H9 (cell line): ENCODE results near the gene PDS5B. TPM values are rescaled to one million over a fixed set of nuclear protein-coding genes. Genes with fewer than 3 reads are reported as not detected.

ENCODE experiments used
- DNase-seq: peaks from one replicate; pipeline ENCODE4 v3.0.0-alpha.2; 2017
- H2AFZ ChIP-seq: one replicate; pipeline ENCODE4 v1.6.1; 2013; ENCODE audit warnings: mild to moderate bottlenecking, low read length, control low read depth, moderate library complexity
- H2AK5ac ChIP-seq: 2 replicates; pipeline ENCODE4 v1.6.1; 2013; ENCODE audit warnings: low read length, control low read depth, mixed read lengths; ENCODE audit not compliant: insufficient read length
- H2BK120ac ChIP-seq: one replicate; pipeline ENCODE4 v1.6.1; 2013; ENCODE audit warnings: low read depth, mild to moderate bottlenecking, low read length, control low read depth, inconsistent platforms; ENCODE audit not compliant: poor library complexity, severe bottlenecking
- H2BK12ac ChIP-seq: 2 replicates; pipeline ENCODE4 v1.6.1; 2013; ENCODE audit warnings: low read length, control low read depth, mixed read lengths, low read depth; ENCODE audit not compliant: insufficient read length
- H2BK15ac ChIP-seq: 2 replicates; pipeline ENCODE4 v1.6.1; 2013; ENCODE audit warnings: low read depth, low read length, control low read depth
- H2BK20ac ChIP-seq: one replicate; pipeline ENCODE4 v1.6.1; 2013; ENCODE audit warnings: low read depth, mild to moderate bottlenecking, low read length, control low read depth, inconsistent platforms; ENCODE audit not compliant: poor library complexity, severe bottlenecking
- H2BK5ac ChIP-seq: 2 replicates; pipeline ENCODE4 v1.6.1; 2013; ENCODE audit warnings: low read length, control low read depth, mixed read lengths; ENCODE audit not compliant: insufficient read length
- H3K14ac ChIP-seq: 2 replicates; pipeline ENCODE4 v1.6.1; 2013; ENCODE audit warnings: low read length, control low read depth; ENCODE audit not compliant: insufficient read depth
- H3K18ac ChIP-seq: 2 replicates; pipeline ENCODE4 v1.6.1; 2013; ENCODE audit warnings: low read depth, mild to moderate bottlenecking, mixed read lengths, low read length, control low read depth; ENCODE audit not compliant: insufficient read length
- H3K23ac ChIP-seq: 2 replicates; pipeline ENCODE4 v1.6.1; 2013; ENCODE audit warnings: low read length, control low read depth, mixed read lengths, low read depth; ENCODE audit not compliant: insufficient read length
- H3K23me2 ChIP-seq: 2 replicates; pipeline ENCODE4 v1.6.1; 2013; ENCODE audit warnings: low read depth, mild to moderate bottlenecking, mixed read lengths, low read length, control low read depth; ENCODE audit not compliant: insufficient read length, poor library complexity, severe bottlenecking
- H3K27ac ChIP-seq: 2 replicates; pipeline ENCODE4 v1.5.1; 2013; ENCODE audit warnings: low read length, control low read depth, mixed read lengths, low read depth; ENCODE audit not compliant: insufficient read length
- H3K27me3 ChIP-seq: 2 replicates; pipeline ENCODE4 v1.6.1; 2013; ENCODE audit warnings: low read length, control low read depth, inconsistent platforms; ENCODE audit not compliant: insufficient read depth
- H3K4ac ChIP-seq: 2 replicates; pipeline ENCODE4 v1.6.1; 2013; ENCODE audit warnings: low read depth, mild to moderate bottlenecking, control low read depth, inconsistent platforms, low read length, moderate library complexity
- H3K4me1 ChIP-seq: 2 replicates; pipeline ENCODE4 v1.6.1; 2013; ENCODE audit warnings: low read length, control low read depth, inconsistent platforms; ENCODE audit not compliant: insufficient read depth
- H3K4me2 ChIP-seq: 2 replicates; pipeline ENCODE4 v1.6.1; 2013; ENCODE audit warnings: low read length, control low read depth, mixed read lengths; ENCODE audit not compliant: insufficient read length, insufficient read depth
- H3K56ac ChIP-seq: 2 replicates; pipeline ENCODE4 v1.6.1; 2013; ENCODE audit warnings: low read depth, mild to moderate bottlenecking, mixed read lengths, low read length, control low read depth; ENCODE audit not compliant: insufficient read length
- H3K79me1 ChIP-seq: 2 replicates; pipeline ENCODE4 v1.6.1; 2013; ENCODE audit warnings: low read depth, mild to moderate bottlenecking, moderate library complexity, low read length, control low read depth, inconsistent platforms; ENCODE audit not compliant: insufficient read depth, poor library complexity, severe bottlenecking
- H3K79me2 ChIP-seq: 2 replicates; pipeline ENCODE4 v1.6.1; 2013; ENCODE audit warnings: low read length, control low read depth, inconsistent platforms; ENCODE audit not compliant: insufficient read depth
- H3K9ac ChIP-seq: 2 replicates; pipeline ENCODE4 v1.6.1; 2013; ENCODE audit warnings: low read length, control low read depth, mixed read lengths; ENCODE audit not compliant: insufficient read length; ENCODE audit errors: extremely low read depth
- H3K9me3 ChIP-seq: one replicate; pipeline ENCODE4 v1.6.1; 2013; ENCODE audit warnings: low read depth, low read length, inconsistent platforms; ENCODE audit not compliant: control insufficient read depth
- H3T11ph ChIP-seq: one replicate; pipeline ENCODE4 v1.6.1; 2013; ENCODE audit warnings: mild to moderate bottlenecking, low read length, control low read depth, inconsistent platforms
- H4K20me1 ChIP-seq: one replicate; pipeline ENCODE4 v1.6.1; 2013; ENCODE audit not compliant: control insufficient read depth, insufficient read length, insufficient read depth
- H4K5ac ChIP-seq: 2 replicates; pipeline ENCODE4 v1.6.1; 2013; ENCODE audit warnings: low read depth, mild to moderate bottlenecking, mixed read lengths, low read length, control low read depth; ENCODE audit not compliant: insufficient read length
- H4K8ac ChIP-seq: replicated peaks from 2 replicates; pipeline ENCODE4 v1.6.1; 2013; ENCODE audit warnings: low read length, control low read depth, mixed read lengths, low read depth; ENCODE audit not compliant: insufficient read length
- H4K91ac ChIP-seq: 2 replicates; pipeline ENCODE4 v1.6.1; 2013; ENCODE audit warnings: low read depth, mild to moderate bottlenecking, moderate library complexity, mixed read lengths, low read length, control low read depth; ENCODE audit not compliant: insufficient read length
- H3K27ac Mint-ChIP-seq, 3 experiments: 2 replicates in 2 of 3; 3 replicates in 1 of 3; pipeline ENCODE4 v1.8.0; 2020 to 2021; ENCODE audit warnings: mixed read lengths in 3 of 3, mild to moderate bottlenecking in 1 of 3, moderate library complexity in 1 of 3
- H3K27me3 Mint-ChIP-seq: 2 replicates; pipeline ENCODE4 v1.8.0; 2021; ENCODE audit warnings: low read depth, mild to moderate bottlenecking, moderate library complexity, mixed read lengths
- H3K36me3 Mint-ChIP-seq, 3 experiments: 2 replicates in 2 of 3; 3 replicates in 1 of 3; pipeline ENCODE4 v1.8.0; 2020 to 2021; ENCODE audit warnings: low read depth in 3 of 3, mixed read lengths in 3 of 3; ENCODE audit not compliant: insufficient read depth in 1 of 3
- H3K4me1 Mint-ChIP-seq, 2 experiments: 2 replicates each; pipeline ENCODE4 v1.8.0; 2020; ENCODE audit warnings: mixed read lengths in 2 of 2
- H3K4me3 Mint-ChIP-seq, 2 experiments: 2 replicates in 1 of 2; 3 replicates in 1 of 2; pipeline ENCODE4 v1.8.0; 2020 to 2021; ENCODE audit warnings: mild to moderate bottlenecking in 2 of 2, mixed read lengths in 2 of 2, moderate library complexity in 1 of 2
- H3K9me3 Mint-ChIP-seq, 2 experiments: 2 replicates in 1 of 2; 3 replicates in 1 of 2; pipeline ENCODE4 v1.8.0; 2020; ENCODE audit warnings: mild to moderate bottlenecking in 2 of 2, mixed read lengths in 2 of 2, moderate library complexity in 1 of 2
- CTCF ChIP-seq: fragments of 200-600 bp; sonication (generic); conservative IDR thresholded peaks from 3 replicates; pipeline ENCODE4 v1.8.0; 2021; ENCODE audit warnings: antibody characterized with exemption, mild to moderate bottlenecking
- WGBS: extraction: QIAGEN DNeasy Blood & Tissue Kit; methylation state at CpG from one replicate; pipeline ENCODE4 v1.1.7; 2013; ENCODE audit warnings: missing lambda C conversion rate, low lambda C conversion rate, mixed read lengths; ENCODE audit not compliant: insufficient read length; ENCODE audit errors: extremely low coverage; 5-methylcytosine and 5-hydroxymethylcytosine counted together
- total RNA-seq: library from RNA; stranded (reverse); gene quantifications from 2 replicates; pipeline ENCODE4 v1.2.1, GENCODE V29; 2021

The PDS5B gene
- total RNA-seq, 1 experiment from 2014 or later: 50.0 TPM

- no peak overlapping the region for H3K27ac Mint-ChIP-seq
- peaks cover 2 to 4% (median 3%) of the 10 kb centered on the region in 3 experiments; a peak in 6 of 7 replicates for H3K36me3 Mint-ChIP-seq
- H3K4me2 ChIP-seq: no peak overlapping the region
Measured at GRCh38 chr13:32582281-32582680, 4.0 kb upstream of the PDS5B start.

More at GRCh38 chr13:32582281-32582680, 4.0 kb upstream of the PDS5B start:
- Histone ChIP-seq H3K27ac (no peak overlapping the region), H3K9ac (no peak overlapping the region), H2BK15ac (no peak overlapping the region), H3K56ac (no peak overlapping the region), H2BK5ac (no peak overlapping the region), H3K14ac (no peak overlapping the region), H3K4me1 (no peaks in the 10 kb centered on the region), H3K18ac (no peak overlapping the region), H3K79me1 (no peaks in the 10 kb centered on the region), H2BK120ac (no peak overlapping the region), H3T11ph (no peak overlapping the region), H3K23ac (no peak overlapping the region), H3K79me2 (no peaks in the 10 kb centered on the region), H2BK20ac (no peak overlapping the region), H3K9me3 (no peaks in the 10 kb centered on the region), H3K23me2 (peaks cover 5% of the 10 kb centered on the region), H4K5ac (no peak overlapping the region), H2AK5ac (no peak overlapping the region), H4K20me1 (no peaks in the 10 kb centered on the region), H4K91ac (no peak overlapping the region), H3K27me3 (no peaks in the 10 kb centered on the region), H4K8ac (no peak overlapping the region), H2BK12ac (no peak overlapping the region), H2AFZ (no peak overlapping the region), H3K4ac (no peak overlapping the region)
- Mint-ChIP-seq H3K4me3 (no peak overlapping the region; a peak in 1 of 5 replicates), H3K4me1 (peaks cover 10% of the 10 kb centered on the region in 2 experiments), H3K9me3 (peaks cover 12 to 16% of the 10 kb centered on the region in 2 experiments), H3K27me3 (peaks cover 11% of the 10 kb centered on the region)
- no CpG with 5 or more reads among the region's 2 CpGs for WGBS
- no peak for TF ChIP-seq CTCF
- no peak for DNase-seq
